GM21515 (cell line): Measurements from ENCODE around the gene LSM4.

Source experiments
- ATAC-seq: cut with Tn5 transposase; IDR thresholded peaks from one replicate; pipeline ENCODE4 v1.9.1; 2021; ENCODE audit not compliant: unreplicated experiment

LSM4 gene

DNA sequence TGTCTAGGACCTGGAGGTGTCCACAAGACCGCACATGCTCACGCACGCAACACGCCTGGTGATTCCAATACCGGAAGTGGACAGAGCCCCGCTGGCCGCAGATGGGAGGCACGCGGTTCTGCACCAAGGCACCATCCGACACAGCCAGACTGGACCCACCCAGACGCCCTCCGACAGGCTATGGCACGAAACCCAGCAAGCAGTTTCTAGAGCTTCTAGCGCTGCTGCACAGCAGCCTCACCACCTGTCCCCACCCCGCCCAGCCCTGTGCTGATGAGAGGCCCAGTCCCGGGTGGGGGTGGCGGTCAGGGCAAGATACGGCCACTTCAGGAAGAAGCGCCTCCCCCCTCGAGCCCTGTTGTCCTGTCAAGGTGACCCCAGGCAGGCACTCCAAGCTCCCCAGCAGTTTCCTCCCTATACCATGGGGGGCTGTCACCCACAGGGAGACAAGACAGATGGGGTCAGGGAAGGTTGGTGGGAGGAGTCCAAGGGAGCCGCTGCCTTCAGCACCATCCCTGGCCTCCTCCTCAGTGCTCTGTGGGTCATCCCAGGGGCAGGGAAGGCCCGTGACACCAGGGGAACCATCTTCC is 11.3 kb downstream of the LSM4 start:
- no peak for ATAC-seq

DNA sequence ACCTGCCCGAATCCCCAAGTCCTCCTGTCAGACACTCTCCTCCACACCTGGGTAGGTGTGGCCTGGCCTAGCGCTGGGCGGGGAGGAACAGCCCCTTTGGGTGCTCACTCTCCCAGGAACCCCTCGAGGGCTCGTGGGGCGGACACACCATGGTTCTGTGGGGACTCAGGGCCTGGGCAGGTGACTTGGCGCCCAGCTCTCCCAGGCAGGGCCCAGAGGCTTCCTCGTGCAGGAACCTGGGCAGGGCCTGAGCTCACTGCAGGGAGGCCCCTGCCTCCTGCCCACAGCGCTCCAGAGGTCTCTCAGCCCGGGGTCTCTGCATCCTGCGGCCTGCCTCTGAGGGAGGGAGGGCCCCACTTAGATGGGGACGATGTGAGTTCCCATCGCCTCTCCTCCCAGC is 11.9 kb downstream of the LSM4 start:
- ATAC-seq: no peak

DNA sequence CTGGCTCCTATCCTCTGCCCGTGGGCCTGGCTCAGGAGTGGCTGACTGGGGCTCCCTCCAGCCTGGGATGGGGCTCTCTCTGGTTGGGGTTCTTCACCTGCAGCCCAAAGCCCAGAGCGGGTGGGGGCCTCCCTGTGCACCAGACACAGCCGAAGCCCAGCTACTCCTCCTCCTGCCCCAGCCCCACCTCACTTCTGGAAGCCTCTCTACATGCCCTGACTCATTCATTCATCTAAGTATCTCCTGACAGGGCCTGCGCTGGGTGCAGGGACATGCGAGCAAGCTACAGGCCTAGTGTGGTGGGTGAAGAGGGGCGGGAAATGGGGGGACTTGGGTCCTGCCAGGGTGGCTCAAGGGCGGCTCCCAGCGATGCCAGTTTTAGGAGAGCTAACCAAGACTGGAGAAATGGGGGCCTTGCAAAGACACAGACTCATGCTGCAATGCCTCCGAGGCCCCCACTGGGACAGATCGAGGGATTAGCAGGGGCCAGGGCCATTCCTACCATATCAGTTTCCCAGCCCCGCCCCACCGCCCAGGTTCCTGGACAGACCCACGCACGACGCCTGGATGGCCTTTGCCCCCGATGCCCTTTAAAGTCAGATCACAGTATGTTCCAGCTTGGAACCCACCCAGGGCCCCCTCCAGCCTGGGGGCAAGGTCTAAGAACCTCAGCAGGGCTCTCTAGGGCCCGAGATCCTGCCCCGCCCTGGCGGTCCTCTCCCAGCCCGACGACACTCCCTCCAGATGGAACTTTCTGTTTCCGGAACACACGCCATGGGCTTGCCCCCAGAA is 12.6 kb downstream of the LSM4 start:
- no peak for ATAC-seq

DNA sequence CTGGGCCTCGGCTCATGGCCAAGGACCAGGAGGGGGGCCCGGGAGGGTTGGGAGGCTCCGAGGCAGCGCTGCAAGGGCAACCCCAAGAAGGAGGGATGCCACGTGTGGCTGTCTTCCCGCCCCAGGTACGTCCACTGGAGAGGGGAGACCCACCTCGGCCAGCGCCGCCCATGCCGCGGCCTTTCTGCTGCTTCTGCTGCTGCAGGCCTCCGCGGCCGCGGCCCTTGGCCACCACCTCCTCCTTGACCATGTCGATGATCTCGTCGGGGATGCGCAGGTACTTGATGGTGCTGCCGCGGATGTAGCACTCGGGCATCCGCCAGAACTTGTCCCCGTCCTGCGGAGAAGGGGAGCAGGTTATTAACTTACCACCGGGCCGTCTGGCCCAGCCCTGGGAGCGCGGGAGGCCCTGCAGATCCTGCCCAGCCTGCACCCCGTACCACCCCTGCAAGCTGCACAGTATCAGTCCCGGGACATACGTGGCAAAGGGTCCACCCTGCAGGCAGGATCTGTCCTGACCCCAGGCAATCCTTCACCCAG is 13.3 kb downstream of the LSM4 start:
- ATAC-seq: no peak

DNA sequence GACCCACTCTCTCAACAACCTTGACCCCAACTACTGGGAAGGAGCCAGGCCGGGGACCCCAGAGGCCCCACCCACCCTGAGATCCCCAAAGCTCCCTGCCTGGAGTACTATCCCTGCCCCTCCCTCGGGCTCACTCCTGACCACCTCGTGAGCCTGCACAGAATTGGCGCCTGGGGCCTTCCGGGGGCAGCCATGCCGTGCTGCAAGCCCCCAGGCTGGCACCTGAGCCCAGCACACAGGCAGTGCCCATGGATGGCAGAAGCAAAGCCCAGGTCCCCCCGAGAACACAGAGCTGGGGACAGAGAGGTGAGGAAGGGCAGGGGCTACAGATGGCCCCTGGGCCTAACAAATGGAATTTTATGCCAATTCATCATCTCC is 13.9 kb downstream of the LSM4 start:
- no peak for ATAC-seq

DNA sequence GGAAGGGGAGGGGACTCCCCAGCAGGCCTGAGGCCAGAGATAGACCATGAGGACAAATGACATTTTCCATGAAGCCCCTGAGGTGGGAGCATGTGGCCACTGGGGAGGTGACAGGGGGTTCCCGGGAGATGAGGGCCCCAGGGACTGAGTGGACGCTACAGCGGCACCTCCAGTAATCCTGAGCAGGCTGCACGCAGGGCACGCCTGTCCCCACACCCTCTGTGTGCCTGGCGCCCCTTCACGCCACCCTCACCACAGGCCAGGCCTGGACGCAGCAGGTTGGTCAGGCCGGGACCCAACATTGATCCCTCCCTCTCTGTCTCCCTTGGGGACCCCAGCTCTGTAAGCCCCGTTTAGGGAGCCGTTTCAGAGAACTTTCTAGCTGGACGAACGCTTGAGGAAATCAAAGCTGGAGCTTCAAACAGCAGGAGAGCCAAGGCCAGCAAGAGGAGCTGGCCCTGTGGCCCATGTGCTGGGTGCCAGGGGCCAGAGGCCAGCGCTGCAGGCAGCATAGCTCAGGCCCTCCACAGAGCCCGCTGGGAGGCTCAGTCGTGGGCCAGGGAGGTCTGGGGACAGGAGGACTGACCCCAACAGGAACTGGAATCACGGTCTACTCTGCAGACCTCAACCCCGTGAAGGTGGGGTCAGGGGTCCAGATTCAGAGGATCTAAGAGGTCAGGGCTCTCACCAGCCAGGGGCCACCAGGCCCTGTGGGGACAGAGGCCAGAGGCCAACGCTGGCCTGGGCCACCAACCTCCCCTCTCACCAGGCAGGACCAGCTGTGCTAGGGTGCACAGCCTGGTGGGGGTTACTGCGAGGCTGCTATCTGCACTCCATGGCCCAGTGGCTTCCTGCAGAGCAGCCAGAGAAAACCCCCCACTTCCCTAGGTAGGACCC is 14.6 kb downstream of the LSM4 start:
- no peak for ATAC-seq

- no peak for ATAC-seq
Measured at GRCh38 chr19:18307271-18307681, 15.6 kb downstream of the LSM4 start.

DNA sequence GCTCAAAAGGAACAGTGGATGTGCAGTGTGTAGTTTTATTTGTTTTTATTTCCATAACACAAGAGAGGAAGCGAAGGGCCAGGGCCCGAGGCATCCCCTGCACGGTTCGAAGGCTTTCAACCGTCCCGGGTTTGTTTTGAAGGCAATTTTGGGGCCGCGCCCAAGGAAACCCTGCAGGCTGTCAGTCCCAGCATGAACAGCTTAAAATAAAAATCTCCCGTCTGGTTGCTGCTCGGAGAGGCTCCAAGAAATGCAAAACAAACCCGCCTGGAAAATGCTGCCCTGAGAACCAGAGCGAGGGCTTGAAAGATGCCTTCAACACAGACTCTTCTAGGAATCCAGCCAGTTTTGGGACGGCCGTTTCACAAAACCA is 16.0 kb downstream of the LSM4 start:
- no peak for ATAC-seq

- no peak for ATAC-seq
Measured at GRCh38 chr19:18306209-18306887, 16.5 kb downstream of the LSM4 start.

DNA sequence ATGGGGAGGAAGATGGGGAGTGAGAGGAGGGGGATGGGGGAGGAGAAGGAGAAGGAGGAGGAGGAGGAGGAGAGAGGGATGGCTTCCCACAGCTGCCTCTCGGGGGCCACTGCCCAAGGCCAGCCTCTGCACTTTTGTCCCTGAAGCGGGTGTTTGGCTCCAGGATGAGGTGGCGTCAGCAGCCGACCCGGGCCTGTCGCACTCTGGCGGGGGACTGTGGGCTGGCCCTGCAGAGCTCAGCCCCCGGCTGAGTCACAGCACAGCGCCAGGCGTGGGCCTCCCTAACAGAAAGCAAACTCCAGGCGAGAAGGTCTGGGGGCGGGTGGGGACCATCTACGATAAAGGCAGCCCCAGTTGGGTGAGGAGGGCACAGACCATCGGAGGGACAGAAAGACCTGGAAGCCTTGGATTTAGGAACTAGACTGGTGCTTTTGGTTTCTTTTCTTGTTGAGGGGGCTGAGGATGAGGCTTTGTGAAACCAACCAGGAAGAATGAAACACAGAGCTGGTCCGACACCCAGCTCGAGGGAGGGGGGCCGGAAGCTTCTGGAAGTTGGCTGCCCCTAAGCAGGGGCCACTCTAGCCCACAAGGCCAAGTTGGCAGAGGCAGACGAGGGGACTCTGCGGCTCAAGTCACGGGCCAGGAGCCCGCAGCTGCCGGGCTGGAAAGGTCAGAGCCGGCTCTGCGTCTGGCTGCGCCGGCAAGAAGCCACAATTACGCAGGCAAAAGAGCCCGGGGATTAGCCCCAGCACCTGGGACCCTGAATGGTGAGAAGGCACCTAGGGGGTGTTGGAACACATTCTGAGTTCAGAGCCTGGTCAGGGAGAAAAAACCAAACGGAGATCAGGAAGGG is 18.2 kb downstream of the LSM4 start:
- no peak for ATAC-seq

- no peak for ATAC-seq
Measured at GRCh38 chr19:18304208-18304457, 18.7 kb downstream of the LSM4 start.

- no peak for ATAC-seq
Measured at GRCh38 chr19:18301718-18302111, 21.2 kb downstream of the LSM4 start.

GRCh38 chr19:18300930-18301717 is 21.8 kb downstream of the LSM4 start:
- no peak for ATAC-seq

GRCh38 chr19:18299654-18300053 is 23.2 kb downstream of the LSM4 start:
- no peak for ATAC-seq

GRCh38 chr19:18298601-18299000 is 24.3 kb downstream of the LSM4 start:
- no peak for ATAC-seq

GRCh38 chr19:18297308-18297707 is 25.6 kb downstream of the LSM4 start:
- ATAC-seq: no peak

DNA sequence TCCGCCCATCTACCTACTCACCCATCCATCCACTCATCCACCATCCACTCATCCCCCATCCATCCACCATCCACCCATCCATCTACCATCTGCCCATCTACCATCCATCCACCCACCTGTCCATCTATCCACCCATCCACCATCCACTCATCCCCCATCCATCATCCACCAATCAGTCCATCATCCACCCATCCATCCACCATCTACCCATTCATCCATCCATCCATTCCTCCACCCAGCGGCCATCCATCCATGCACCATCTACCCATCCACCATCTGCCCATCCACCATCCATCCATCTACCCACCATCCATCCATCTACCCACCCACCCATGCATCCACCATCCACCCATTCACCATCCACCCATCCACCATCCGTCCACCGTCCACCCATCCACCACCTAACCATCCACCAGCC is 27.8 kb downstream of the LSM4 start:
- no peak for ATAC-seq

DNA sequence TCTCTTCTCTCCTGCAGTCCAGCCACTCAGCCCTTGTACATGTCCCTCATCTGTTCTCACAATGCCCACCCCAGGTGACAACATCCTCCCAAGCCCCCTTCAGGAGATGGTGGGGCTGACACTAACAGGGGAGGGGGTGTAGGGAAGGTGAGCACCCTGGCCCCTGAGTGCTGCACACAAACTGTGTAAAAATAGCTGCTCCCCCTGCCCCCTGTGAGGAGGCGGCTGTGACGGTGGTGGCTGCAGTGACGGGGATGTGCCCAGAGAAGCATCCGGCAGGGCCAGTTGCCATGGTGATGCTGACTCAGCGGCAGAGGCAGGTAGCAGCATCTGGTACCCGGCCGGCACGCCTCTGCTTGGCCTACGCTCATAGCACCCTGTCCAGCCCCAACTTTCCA is 28.4 kb downstream of the LSM4 start:
- no peak for ATAC-seq

DNA sequence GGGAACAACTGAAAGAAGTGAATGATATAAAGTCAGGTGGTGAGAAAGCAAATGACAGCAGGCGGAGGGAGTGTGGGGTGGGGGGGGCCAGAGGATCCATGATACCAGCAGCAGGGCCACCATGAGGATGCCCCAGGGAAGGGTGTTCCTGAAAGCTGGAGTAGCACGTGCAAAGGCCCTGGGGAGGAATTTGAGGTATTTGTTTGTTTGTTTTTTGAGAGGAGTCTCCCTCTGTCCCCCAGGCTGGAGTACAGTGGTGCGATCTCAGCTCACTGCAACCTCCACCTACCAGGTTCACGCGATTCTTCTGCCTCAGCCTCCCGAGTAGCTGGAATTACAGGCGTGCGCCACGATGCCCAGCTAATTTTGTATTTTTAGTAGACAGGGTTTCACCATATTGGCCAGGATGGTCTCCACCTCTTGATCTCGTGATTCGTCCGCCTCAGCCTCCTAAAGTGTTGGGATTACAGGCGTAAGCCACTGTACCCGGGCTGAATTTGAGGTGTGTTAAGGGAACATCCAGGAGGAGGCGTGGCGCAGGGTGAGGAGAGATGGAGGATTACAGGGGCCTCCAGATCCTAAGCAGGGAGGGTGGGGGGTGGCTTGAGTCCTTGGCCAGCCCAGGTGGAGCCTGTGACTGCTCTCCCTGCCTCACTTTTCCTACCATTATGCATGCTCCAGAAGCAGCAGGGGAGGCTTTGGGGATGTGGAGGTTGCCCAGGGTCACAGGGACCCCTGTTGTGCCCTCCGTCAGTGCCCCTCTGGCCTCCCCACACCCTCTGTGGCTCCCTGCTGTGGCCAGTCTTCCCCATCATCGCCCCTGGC is 29.0 kb downstream of the LSM4 start:
- ATAC-seq: no peak
